HG03066 (cell line): ENCODE data around the gene ADD1.

Experiments used
- ATAC-seq: cut with Tn5 transposase; IDR thresholded peaks from one replicate; pipeline ENCODE4 v1.9.1; 2021; ENCODE audit warnings: low read depth; ENCODE audit not compliant: unreplicated experiment

ADD1 gene

DNA sequence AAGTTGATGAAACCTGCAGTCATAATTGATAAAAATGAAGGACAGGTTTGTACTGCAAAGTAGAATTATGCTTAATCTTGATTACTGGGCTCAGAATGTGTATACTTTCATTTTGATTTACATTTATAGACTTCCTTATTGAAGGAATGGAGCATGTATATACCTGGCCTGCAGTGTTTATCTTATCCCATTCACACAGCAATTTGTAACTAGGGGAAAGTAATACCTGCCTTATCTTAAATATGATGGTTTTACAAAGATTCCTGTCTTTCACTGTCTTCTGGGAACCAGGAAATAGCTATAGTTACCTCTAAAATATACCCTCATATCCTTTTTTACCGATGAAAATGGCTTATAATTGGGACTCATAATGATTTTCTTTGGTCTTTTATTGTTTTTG is 29.7 kb downstream of the ADD1 start:
- ATAC-seq = no peak

DNA sequence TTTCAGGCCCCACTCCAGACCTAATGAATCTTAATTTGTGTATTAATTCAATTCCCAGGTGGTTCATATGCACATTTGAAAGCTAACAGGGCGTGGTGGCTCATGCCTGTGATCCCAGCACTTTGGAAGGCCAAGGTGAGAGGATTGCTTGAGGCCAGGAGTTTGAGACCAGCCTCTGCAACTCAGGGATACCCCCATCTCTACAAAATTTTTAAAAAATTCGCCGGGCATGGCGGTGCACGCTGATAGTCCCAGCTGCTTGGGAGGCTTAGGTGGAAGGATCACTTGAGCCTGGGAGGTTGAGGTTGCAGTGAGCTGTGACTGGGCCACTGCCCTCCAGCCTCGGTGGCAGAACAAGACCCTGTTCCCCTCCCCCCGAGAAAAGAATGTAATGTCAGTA is 31.2 kb downstream of the ADD1 start:
- no peak for ATAC-seq

DNA sequence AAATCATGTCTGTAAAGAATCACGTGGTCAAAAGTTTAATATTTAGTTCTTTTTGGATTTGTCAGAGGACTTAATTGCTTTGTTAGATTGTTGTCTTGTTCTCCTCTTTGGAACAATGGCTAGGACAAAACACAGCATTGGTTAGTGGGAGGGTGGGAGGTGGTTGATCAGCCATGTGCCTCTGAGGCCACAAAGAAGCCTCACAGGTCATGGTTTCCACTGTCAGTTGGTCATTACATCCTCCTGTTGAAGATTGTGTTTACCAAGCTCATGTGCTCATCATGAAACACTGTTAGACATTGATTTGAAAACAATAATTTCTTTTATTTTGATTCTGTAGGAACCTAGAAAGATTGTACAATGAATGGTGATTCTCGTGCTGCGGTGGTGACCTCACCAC is 31.9 kb downstream of the ADD1 start:
- ATAC-seq = no peak

DNA sequence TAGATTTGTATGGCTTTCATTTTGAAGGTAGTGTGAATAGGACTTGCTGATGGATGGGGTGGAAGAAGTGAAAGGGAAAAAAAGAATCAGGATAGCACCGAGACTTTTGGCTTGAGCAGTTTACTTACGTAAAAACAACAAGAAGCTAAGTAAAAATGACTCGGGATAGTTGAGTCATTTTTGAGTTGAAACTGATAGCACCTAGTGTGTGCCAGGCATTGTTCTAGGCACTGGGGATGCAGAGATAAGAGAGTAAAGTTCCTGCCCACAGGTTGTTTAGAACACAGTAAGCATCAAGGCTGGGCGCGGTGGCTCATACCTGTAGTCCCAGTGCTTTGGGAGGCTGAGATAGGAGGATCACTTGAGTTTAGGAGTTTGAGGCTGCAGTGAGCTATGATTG is 34.7 kb downstream of the ADD1 start:
- ATAC-seq = no peak

DNA sequence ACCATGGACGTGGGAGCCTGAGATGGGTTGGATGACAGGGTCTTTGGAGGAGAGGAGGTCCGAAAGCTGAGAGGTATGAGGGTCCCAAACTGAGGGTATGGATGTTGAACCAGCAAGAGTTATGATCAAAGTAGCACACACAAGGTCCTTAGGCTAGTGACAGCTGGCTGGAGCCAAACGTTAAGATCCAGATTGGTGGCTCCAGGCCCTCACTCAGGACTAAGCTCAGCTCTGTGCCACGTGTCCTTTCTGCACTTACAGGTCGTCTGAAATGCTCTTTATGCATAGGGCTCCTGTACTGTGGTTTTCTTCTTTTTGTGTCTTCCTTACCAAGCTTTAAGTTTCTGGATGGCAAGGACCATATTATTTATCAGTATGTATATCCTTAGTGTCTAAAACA is 35.4 kb downstream of the ADD1 start:
- ATAC-seq = no peak

DNA sequence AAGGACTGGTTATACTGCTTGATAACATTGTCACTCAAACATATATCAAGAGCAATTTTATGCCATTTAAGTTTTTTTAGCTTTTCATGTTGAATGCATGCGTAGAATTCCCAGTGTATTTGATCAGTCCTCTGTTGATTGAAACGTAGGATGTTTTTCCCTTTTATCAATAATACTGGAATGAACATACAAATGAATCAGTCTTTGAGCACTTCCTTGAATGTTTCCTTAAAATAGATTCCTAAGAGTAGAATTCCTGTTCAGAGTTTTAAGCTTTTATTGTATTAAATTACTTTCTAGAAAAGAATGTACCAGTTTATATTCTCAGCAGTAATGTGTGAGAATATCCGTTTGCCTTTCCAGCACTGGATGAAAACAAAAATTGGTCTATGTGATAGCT is 37.8 kb downstream of the ADD1 start:
- ATAC-seq = no peak

DNA sequence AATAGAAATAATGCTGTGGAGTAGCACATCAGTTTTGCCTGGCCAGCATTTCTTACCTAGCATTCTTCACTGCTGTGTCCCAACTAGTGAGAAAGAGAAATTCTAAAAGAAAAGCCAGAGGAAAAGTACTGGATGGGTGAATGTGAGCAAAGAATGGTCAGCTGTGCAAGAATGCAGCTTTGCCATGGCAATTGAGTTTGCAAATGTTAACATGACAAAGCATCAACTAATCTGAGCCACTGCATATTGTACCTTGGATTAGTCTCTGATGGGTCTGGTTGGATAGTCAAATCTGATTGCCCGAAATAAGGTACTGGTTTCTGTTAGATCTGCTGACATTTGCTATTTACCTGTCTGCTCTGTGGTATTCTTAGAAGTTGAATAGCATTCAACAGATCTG is 38.7 kb downstream of the ADD1 start:
- ATAC-seq = no peak

DNA sequence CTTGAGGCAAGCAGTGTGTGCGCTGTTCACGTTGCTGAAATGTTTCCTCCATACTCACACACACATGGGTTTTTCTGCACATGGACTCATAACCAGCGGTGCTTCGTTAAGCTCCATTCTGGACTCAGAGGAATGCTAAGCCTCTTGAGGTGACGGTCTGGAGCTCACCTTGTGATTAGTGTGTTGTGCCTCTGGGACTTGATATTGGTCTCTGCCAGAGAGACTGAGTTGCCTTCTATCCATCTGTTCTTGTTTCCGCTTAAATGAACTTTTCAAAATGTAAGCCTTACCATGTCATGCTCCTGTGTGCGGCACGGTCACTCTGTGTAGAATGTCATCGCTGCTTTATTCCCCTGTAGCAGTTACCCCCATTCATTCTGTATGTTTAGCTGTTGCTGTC is 42.5 kb downstream of the ADD1 start:
- no peak for ATAC-seq

DNA sequence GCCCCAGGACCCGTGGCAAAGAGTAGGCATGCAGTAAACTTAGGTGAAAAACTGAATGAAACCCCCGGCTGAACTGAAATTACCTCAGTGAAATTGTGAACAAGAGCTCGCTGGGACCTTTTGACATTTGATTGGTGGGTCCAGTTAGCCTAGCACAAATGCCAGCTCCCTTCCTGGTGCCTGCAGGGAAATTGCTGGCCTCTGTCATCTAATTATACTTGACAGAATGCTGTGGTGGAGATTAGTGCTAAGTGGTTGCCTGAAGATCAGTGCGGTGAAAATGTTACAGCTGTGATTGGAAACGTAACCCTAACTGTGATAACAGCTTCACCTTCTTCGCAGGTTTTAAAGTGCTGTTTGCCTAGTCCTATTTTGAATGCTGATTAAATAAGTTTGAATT is 43.0 kb downstream of the ADD1 start:
- ATAC-seq = no peak

DNA sequence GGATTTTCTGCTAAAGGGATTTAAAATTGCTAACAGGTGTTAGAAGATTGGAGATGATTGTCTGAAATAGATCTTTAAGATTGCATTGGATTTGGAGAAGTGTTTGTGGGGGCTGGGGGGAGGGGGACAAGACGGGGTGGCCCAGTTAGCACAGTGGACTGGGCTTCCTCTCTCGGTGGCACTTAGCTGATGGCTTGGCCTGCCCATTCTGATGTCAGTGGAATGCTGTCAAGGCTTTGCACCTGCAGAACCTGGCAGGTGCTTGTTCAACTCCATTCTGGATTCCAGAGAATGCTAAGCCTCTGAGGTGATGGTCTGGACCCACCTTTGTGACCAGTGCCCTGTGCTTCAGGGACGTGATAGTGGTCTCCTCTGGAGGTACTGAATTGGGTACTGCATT is 43.7 kb downstream of the ADD1 start:
- ATAC-seq = no peak

DNA sequence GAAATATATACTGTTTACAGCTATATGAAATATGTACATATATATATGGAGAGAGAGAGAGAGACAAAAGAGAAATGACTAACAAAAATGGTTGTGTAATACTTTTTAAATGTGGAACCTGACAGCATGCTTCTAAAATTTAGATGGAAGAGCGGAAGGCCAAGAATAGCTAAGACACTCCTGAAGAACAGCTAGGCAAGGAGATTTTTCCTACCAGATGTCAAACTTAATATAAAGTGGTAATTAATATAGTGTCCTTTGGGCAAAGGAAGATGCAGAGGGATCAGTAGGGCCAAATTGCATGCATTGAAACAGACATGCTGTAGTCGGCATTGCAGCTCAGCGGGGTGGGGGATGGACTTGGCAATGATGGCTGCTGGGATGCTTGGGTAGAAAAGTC is 45.2 kb downstream of the ADD1 start:
- no peak for ATAC-seq

DNA sequence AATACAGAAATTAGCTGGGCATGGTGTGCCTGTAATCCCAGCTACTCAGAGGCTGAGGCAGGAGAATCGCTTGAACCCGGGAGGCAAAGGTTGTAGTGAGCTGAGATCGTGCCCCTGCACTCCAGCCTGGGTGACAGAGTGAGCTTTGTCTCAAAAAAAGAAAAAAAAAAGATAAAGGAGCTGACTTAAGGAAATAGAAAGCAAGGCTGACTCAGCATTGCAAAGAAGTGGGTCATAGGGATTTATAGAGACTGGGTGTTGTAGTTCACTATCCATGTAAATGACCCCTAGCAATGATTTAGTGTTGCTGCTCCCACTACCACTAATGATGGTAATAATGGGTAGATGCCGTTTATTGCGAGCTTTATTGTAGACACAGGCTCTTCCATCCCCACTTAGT is 47.6 kb downstream of the ADD1 start:
- no peak for ATAC-seq

DNA sequence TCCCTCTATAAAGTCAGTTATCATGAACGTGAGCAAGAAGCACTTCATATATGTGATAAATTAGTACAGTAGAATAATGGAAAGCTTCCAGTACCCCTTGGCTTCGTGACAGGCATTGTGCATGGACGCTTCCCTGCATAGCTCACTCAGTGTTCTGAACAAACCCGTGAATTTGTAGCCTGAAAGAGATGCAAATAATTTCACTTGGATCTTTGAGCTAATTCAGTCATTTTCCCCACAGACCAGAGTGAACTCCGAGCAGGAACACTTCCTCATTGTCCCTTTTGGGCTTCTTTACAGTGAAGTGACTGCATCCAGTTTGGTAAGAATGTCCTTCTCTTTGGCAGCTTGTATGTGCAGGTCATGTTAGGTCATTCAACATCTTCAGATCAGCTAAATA is 50.1 kb downstream of the ADD1 start:
- no peak for ATAC-seq

DNA sequence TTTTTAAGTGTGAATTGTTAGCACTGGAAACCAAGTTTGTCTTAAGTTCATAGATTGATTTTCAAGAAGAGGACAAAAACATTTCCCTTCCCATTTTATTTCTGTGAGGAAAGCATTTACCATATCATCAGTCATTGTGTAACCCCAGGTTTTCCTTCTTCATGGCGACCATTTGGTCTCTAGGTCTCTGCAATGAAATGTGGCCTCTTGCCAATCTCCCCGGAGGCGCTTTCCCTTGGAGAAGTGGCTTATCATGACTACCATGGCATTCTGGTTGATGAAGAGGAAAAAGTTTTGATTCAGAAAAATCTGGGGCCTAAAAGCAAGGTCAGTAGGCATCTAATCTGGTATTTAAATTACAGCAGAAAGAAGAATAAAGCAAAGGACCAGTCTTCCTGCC is 54.4 kb downstream of the ADD1 start:
- no peak for ATAC-seq

DNA sequence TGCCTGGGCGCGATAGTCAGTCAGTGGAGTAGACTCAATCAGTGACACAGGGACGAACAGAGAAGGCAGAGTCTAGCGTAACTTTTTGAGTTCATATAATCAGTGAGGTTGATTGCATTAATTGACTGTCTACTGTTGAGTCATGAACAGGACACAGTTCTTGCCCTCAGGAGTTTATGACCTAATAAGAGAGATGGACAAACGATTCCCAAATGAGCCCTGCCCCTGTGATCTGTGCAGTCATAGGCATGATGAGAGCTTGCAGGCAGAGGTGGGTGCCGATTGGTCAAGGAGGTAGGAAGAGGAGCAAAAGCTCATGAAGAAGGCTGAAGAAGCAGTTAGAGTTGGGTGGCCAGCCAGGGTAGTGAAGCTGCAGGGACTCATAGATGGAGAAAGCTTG is 57.1 kb downstream of the ADD1 start:
- no peak for ATAC-seq

DNA sequence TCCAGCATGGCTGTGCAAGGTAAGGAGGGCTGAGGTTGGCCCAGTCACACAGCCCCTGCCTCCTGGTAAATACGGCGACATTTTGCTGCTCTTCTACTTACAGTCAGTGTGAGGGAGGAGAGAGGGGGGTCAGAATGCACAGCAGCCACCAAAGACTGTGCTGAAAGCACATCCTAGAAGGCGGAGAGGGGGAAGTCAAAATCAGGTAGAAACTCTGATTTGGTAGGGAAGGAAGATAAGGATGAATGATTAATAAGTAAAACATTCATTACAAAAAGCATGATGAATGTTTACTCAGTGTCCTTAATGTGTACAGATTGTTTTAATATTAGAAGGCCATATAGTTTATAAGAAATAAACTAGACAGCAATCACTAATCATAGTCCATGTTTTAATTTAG is 57.5 kb downstream of the ADD1 start:
- no peak for ATAC-seq

DNA sequence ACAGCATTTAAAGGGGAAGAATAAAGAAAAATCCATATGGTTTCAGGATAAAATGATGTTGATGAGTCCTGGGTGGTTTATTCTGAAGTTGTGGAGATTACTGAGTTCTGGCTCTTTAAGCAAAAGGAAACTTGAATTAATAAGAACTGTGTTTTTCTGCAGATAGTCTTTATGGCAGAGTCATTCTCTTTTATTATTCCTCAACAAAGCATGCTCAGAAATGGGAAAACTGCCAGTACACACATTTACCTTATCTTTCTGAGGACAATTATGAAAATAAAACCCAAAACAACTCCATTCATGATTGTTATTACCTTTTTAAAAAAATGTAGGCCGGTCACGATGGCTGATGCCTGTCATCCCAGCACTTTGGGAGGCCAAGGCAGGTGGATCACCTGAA is 58.5 kb downstream of the ADD1 start:
- ATAC-seq = no peak

DNA sequence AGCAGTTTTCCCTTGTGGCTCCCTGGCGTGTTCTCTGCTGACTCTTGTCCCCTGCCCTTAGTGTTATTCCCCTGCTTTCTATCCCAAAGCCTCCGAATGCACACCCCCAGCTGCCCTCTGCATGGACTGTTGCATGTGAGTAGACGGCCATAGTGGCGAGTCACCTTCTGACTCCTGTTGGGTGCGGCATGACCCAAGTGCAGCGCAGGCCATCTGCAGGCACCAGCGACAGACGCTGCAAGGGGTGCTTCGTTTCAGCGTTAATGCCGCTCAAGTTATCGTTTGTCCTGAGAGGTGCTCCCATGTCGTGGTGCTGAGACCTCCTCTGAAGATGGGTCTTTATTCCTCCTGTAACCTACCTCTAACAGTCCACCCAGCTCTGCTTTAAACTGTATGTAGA is 61.9 kb downstream of the ADD1 start:
- no peak for ATAC-seq

DNA sequence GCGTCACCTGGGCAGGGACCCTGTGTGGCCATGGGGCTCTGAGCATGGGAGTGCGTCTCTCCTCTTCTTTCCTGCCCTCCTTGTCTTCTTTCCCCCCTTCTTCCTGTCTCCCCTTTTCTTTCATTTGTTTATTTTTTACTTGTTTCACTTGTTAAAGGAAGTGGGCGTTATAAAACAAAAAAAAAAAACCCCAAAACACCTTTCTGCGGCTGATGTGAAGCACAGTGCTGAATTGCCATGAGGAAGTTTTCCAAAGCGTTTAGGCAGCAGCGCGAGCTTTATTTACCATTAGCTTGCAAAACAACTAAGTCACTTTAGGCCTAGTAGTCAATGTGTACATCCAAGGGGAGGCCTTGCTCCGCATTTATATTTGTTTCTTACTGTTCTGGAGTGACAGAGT is 62.6 kb downstream of the ADD1 start:
- no peak for ATAC-seq

DNA sequence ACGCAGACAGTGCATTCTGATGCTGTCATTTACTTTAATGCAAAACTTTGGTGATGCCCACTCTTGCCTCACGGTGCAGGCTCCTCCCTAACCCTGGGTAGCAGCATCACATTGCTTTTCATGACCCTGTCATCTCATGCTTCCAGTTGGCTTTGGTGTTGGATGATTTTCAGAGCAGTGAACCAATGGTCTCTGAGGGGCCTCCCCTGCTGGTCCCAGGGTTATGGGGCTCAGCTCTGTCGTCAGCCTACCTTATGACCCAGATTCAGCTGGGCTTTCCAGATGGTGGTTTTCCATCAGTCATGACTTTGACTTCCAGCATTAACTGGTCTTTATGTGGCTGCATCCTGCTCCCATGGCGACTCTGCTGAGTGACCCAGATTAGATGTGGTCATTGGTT is 63.6 kb downstream of the ADD1 start:
- no peak for ATAC-seq

DNA sequence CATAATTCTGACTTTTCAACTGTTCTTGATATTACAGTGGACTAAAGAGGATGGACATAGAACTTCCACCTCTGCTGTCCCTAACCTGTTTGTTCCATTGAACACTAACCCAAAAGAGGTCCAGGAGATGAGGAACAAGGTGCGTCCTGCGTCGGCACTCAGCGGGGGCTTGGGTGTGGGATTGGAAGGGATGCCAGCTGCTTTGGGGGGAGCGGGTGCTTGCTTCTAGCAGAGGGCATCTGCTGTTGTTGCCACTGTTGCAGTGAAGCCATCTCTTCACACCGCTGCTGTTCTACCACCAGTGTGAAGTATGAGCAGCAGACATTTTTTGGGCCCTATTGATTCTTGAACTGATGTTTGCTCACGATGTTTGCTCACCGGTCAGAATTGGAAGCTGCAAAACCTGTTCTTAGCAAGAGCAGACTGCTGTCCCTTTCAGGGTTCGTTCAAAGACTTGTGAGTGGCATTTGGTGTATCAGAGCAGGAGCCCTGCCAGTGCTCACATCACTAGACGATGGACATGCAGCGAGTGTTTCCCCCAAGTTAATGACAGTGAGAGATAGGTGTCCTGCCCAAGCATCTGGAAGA is 64.2 kb downstream of the ADD1 start:
- ATAC-seq = no peak

DNA sequence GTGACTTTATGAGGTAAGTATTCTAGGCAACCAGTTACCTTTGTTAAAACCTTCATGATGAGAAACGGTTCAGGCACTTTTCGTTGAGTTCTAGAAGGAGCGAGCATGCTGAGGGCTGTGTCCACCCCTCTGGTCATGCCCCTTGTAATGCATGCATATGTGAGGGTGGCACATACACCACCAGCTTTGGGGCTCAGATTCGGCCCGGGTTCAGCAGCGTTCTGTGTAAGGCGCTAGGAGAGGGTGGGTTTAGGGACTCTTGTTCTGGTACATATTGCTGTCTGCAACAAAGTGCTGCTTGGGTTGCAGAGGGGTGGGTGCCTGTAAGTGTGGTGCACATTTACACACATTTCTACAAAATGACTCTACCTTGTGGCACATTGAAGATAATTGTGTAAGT is 65.0 kb downstream of the ADD1 start:
- ATAC-seq = no peak

DNA sequence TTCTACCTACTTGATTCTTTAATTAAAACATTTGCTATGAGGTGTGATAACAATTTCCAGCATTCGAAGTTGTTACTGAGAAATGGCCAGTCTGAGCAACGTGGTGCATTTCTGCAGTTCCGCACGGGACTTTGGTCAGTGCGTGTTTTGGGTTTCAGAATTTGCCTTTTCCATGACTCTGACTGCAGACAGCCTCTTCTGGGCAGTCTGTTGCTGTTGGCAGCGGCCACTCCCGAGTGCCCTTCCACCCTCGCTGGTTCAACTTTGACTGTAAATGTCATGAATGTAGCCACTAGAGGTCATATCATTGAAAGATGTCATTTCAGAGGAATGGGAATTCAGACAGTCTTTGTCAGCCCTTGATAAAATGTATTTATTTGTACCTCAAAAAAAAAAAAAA is 65.9 kb downstream of the ADD1 start:
- no peak for ATAC-seq
